ENCODE results near the gene MACO1.
A peak's percentile ranks its signal among the peaks of the same experiment; 100 is the strongest.
"Not testable (repeated sequence)": the region's sequence is repeated elsewhere in the genome, so short reads cannot be mapped to it uniquely, and the experiment has no call there.

The MACO1 gene

GRCh38 chr1:25420715-25421114, 10.0 kb upstream of the MACO1 start, which contains the start of gene RHCE:
Gene RHCE, minus strand, starts transcription at chr1:25420825. Its CDS starts 39 bp downstream, at chr1:25420786.
- not testable (repeated sequence) for DNase-seq (ENCODE audit: insufficient read length); FAIRE-seq

- not testable (repeated sequence) for DNase-seq (ENCODE audit: insufficient read length); FAIRE-seq
These were observed 7.5 kb upstream of the MACO1 start for GRCh38 chr1:25423206-25423605.

GRCh38 chr1:25425098-25426085, 5.3 kb upstream of the MACO1 start:
- TF ChIP-seq POLR2AphosphoS5 (IDR thresholded peaks at IDR 0.05; ENCODE audit: low read depth, low read length), result no peak
- no peak for TF ChIP-seq TAF1 (IDR thresholded peaks at IDR 0.05; ENCODE audit: borderline replicate concordance, low read depth, low read length)
- TF ChIP-seq POLR2A (IDR thresholded peaks at IDR 0.05; ENCODE audit: low read depth, low read length), result no peak
- FAIRE-seq (no peak), DNase-seq (ENCODE audit: insufficient read length) (no peak)

GRCh38 chr1:25427696-25428095, 3.0 kb upstream of the MACO1 start:
- no peak for DNase-seq (ENCODE audit: insufficient read length)
- TF ChIP-seq POLR2AphosphoS5 (IDR thresholded peaks at IDR 0.05; ENCODE audit: low read depth, low read length) (no peak), TAF1 (IDR thresholded peaks at IDR 0.05; ENCODE audit: borderline replicate concordance, low read depth, low read length) (no peak), POLR2A (IDR thresholded peaks at IDR 0.05; ENCODE audit: low read depth, low read length) (no peak)
- FAIRE-seq, result no peak

GRCh38 chr1:25428475-25429166, 2.1 kb upstream of the MACO1 start:
- DNase-seq (ENCODE audit: insufficient read length) (no peak), FAIRE-seq (no peak)
- TF ChIP-seq TAF1 (IDR thresholded peaks at IDR 0.05; ENCODE audit: borderline replicate concordance, low read depth, low read length) (no peak), POLR2AphosphoS5 (IDR thresholded peaks at IDR 0.05; ENCODE audit: low read depth, low read length) (no peak), POLR2A (IDR thresholded peaks at IDR 0.05; ENCODE audit: low read depth, low read length) (no peak)

- no peak for TF ChIP-seq TAF1 (IDR thresholded peaks at IDR 0.05; ENCODE audit: borderline replicate concordance, low read depth, low read length)
- no peak for TF ChIP-seq POLR2A (IDR thresholded peaks at IDR 0.05; ENCODE audit: low read depth, low read length)
- TF ChIP-seq POLR2AphosphoS5 (IDR thresholded peaks at IDR 0.05; ENCODE audit: low read depth, low read length), result no peak
- FAIRE-seq (peak; percentile 33), DNase-seq (ENCODE audit: insufficient read length) (peak; percentile 58)
These were observed 527 bp downstream of the MACO1 start for GRCh38 chr1:25430967-25431881.

- FAIRE-seq, result no peak
- TF ChIP-seq POLR2AphosphoS5 (IDR thresholded peaks at IDR 0.05; ENCODE audit: low read depth, low read length), result no peak
- TF ChIP-seq TAF1 (IDR thresholded peaks at IDR 0.05; ENCODE audit: borderline replicate concordance, low read depth, low read length), result no peak
- no peak for TF ChIP-seq POLR2A (IDR thresholded peaks at IDR 0.05; ENCODE audit: low read depth, low read length)
- no peak for DNase-seq (ENCODE audit: insufficient read length)
These were observed 1.4 kb downstream of the MACO1 start for GRCh38 chr1:25431955-25432719.

- DNase-seq (ENCODE audit: insufficient read length) (no peak), FAIRE-seq (no peak)
- TF ChIP-seq TAF1 (IDR thresholded peaks at IDR 0.05; ENCODE audit: borderline replicate concordance, low read depth, low read length) (no peak), POLR2AphosphoS5 (IDR thresholded peaks at IDR 0.05; ENCODE audit: low read depth, low read length) (no peak), POLR2A (IDR thresholded peaks at IDR 0.05; ENCODE audit: low read depth, low read length) (no peak)
These were observed 2.2 kb downstream of the MACO1 start for GRCh38 chr1:25432749-25433388.

- FAIRE-seq (no peak), DNase-seq (ENCODE audit: insufficient read length) (no peak)
- TF ChIP-seq TAF1 (IDR thresholded peaks at IDR 0.05; ENCODE audit: borderline replicate concordance, low read depth, low read length), result no peak
- no peak for TF ChIP-seq POLR2A (IDR thresholded peaks at IDR 0.05; ENCODE audit: low read depth, low read length)
- no peak for TF ChIP-seq POLR2AphosphoS5 (IDR thresholded peaks at IDR 0.05; ENCODE audit: low read depth, low read length)
These were observed 2.9 kb downstream of the MACO1 start for GRCh38 chr1:25433389-25434186.

Data from GM12892 (cell line).